IMR-90 (cell line): ENCODE measurements around the gene ATP6V0A4. TPM values are rescaled to one million over a fixed set of nuclear protein-coding genes. Genes with fewer than 3 reads are reported as not detected.
A peak's percentile ranks its signal among the peaks of the same experiment; 100 is the strongest.

Experiments
- ATAC-seq: fragments of 200-7000 bp; cut with Tn5 transposase; 2 replicates; pipeline ENCODE4 v1.9.1; 2020; ENCODE audit warnings: low read depth, mild to moderate bottlenecking, moderate library complexity
- BruUV-seq: library from RNA; stranded (reverse); fragments of 400-500 nt; replicated peaks from 2 replicates; lab custom pipeline; 2021; lab: Mats Ljungman, UMichigan
- CTCF ChIA-PET: fragments of 300-600 bp; formaldehyde crosslinking; extraction: SDS; loops from one replicate; lab custom pipeline; 2021; ENCODE audit warnings: antibody characterized with exemption; lab: Yijun Ruan, JAX
- POLR2A ChIA-PET: fragments of 300-600 bp; sonication (Branson Sonifier 250); formaldehyde crosslinking; loops from one replicate; lab custom pipeline; 2022; ENCODE audit warnings: antibody characterized with exemption; ENCODE audit not compliant: unreplicated experiment; lab: Charles Lee
- DNase-seq: peaks from one replicate; pipeline ENCODE4 v3.0.0; 2013
- H2AFZ ChIP-seq: replicated peaks from 2 replicates; pipeline ENCODE3; 2013; ENCODE audit warnings: low read length, mild to moderate bottlenecking; ENCODE audit not compliant: poor library complexity
- H2AK5ac ChIP-seq: 2 replicates; pipeline ENCODE4 v1.6.1; 2013; ENCODE audit warnings: low read depth, low read length, inconsistent platforms
- H2AK9ac ChIP-seq: replicated peaks from 2 replicates; pipeline ENCODE3; 2013; ENCODE audit warnings: mild to moderate bottlenecking, low read depth, low read length, moderate library complexity; ENCODE audit not compliant: poor library complexity
- H2BK120ac ChIP-seq: 2 replicates; pipeline ENCODE4 v1.6.1; 2013; ENCODE audit warnings: low read depth, low read length, inconsistent platforms
- H2BK15ac ChIP-seq: 3 replicates; pipeline ENCODE4 v1.6.1; 2013; ENCODE audit warnings: low read depth, low read length, inconsistent platforms
- H2BK20ac ChIP-seq: 2 replicates; pipeline ENCODE4 v1.6.1; 2013; ENCODE audit warnings: low read depth, mild to moderate bottlenecking, inconsistent platforms, low read length, moderate library complexity
- H2BK5ac ChIP-seq: 2 replicates; pipeline ENCODE4 v1.6.1; 2013; ENCODE audit warnings: mild to moderate bottlenecking, low read depth, low read length, inconsistent platforms; ENCODE audit not compliant: poor library complexity, severe bottlenecking
- H3K14ac ChIP-seq: replicated peaks from 2 replicates; pipeline ENCODE4 v1.6.1; 2013; ENCODE audit warnings: low read depth, low read length, inconsistent platforms
- H3K18ac ChIP-seq: 2 replicates; pipeline ENCODE4 v1.6.1; 2013; ENCODE audit warnings: low read depth, low read length, control low read depth
- H3K23ac ChIP-seq: 2 replicates; pipeline ENCODE4 v1.6.1; 2013; ENCODE audit warnings: low read depth, low read length, inconsistent platforms
- H3K27ac ChIP-seq: 2 replicates; pipeline ENCODE4 v1.5.1; 2013; ENCODE audit warnings: mild to moderate bottlenecking, control low read depth, low read length; ENCODE audit not compliant: insufficient read depth
- H3K27me3 ChIP-seq: 2 replicates; pipeline ENCODE4 v1.6.1; 2013; ENCODE audit warnings: low read length; ENCODE audit not compliant: control insufficient read depth, insufficient read depth
- H3K36me3 ChIP-seq: 2 replicates; pipeline ENCODE4 v1.6.1; 2013; ENCODE audit warnings: low read length, mixed read lengths; ENCODE audit not compliant: control insufficient read depth, insufficient read depth
- H3K4ac ChIP-seq: 2 replicates; pipeline ENCODE4 v1.6.1; 2013; ENCODE audit warnings: low read depth, low read length, inconsistent platforms
- H3K4me1 ChIP-seq: 2 replicates; pipeline ENCODE4 v1.6.1; 2013; ENCODE audit warnings: low read length, mixed read lengths; ENCODE audit not compliant: control insufficient read depth, insufficient read depth
- H3K4me2 ChIP-seq: 2 replicates; pipeline ENCODE4 v1.6.1; 2013; ENCODE audit warnings: low read depth, mild to moderate bottlenecking, control low read depth, low read length, moderate library complexity
- H3K4me3 ChIP-seq: 2 replicates; pipeline ENCODE4 v1.5.1; 2013; ENCODE audit warnings: low read depth, mild to moderate bottlenecking, control low read depth, low read length, moderate library complexity; ENCODE audit not compliant: insufficient read depth
- H3K56ac ChIP-seq: 2 replicates; pipeline ENCODE4 v1.6.1; 2013; ENCODE audit warnings: low read length, inconsistent platforms; ENCODE audit not compliant: insufficient read depth; ENCODE audit errors: extremely low read depth
- H3K79me1 ChIP-seq, 2 experiments: 2 replicates each; pipeline ENCODE4 v1.6.1; 2013; ENCODE audit warnings: low read length in 2 of 2, inconsistent platforms in 1 of 2, low read depth in 1 of 2
- H3K9ac ChIP-seq: 2 replicates; pipeline ENCODE4 v1.6.1; 2013; ENCODE audit warnings: low read depth, low read length, control low read depth
- H3K9me1 ChIP-seq: 2 replicates; pipeline ENCODE4 v1.6.1; 2013; ENCODE audit warnings: low read length, inconsistent platforms; ENCODE audit not compliant: insufficient read depth
- H3K9me3 ChIP-seq: 2 replicates; pipeline ENCODE4 v1.6.1; 2013; ENCODE audit warnings: low read length; ENCODE audit not compliant: control insufficient read depth, insufficient read depth
- H4K20me1 ChIP-seq: 2 replicates; pipeline ENCODE4 v1.6.1; 2013; ENCODE audit warnings: low read length, inconsistent platforms; ENCODE audit not compliant: insufficient read depth
- H4K5ac ChIP-seq: 2 replicates; pipeline ENCODE4 v1.6.1; 2013; ENCODE audit warnings: mild to moderate bottlenecking, low read depth, low read length, control low read depth
- H4K8ac ChIP-seq, 2 experiments: 2 replicates each; pipeline ENCODE4 v1.6.1; 2013; ENCODE audit warnings: low read depth in 2 of 2, low read length in 2 of 2, control low read depth in 1 of 2, inconsistent platforms in 1 of 2
- H4K91ac ChIP-seq: 2 replicates; pipeline ENCODE4 v1.6.1; 2013; ENCODE audit warnings: low read depth, low read length, inconsistent platforms; ENCODE audit not compliant: insufficient read depth
- FOS ChIP-seq: fragments of 150-350 bp; IDR thresholded peaks from 2 replicates; pipeline ENCODE4 v1.6.1; 2016; ENCODE audit warnings: low read depth, low read length
- MAFK ChIP-seq: IDR thresholded peaks from 2 replicates; pipeline ENCODE4 v1.6.1; 2012; ENCODE audit warnings: low read depth, low read length, improper control_type of control experiment
- WGBS, 2 experiments: methylation state at CpG; one replicate each; pipeline versions ENCODE4 v1.1.5 to v1.1.7; 2013; ENCODE audit warnings: missing lambda C conversion rate in 2 of 2; ENCODE audit not compliant: insufficient read length in 1 of 2; ENCODE audit errors: extremely low coverage in 2 of 2; 5-methylcytosine and 5-hydroxymethylcytosine counted together
- dilution Hi-C: fragments of 300-500 bp; cut with HindIII; formaldehyde crosslinking; loops from one replicate; pipeline ENCODE4 v1.14.3; 2018; ENCODE audit warnings: low sequenced_read_pairs; ENCODE audit not compliant: unreplicated experiment
- in situ Hi-C: fragments of 300-500 bp; cut with MboI; formaldehyde crosslinking; loops from 3 replicates; pipeline ENCODE4 v1.14.3; 2019; ENCODE audit warnings: low sequenced_read_pairs, inconsistent platforms, mixed read lengths
- intact Hi-C: fragments of 100-400 bp; cut with micrococcal nuclease; formaldehyde crosslinking; loops from 2 replicates; pipeline ENCODE4 v1.10.0; 2022
- polyA plus RNA-seq, 3 experiments: library from polyadenylated mRNA; depleted of rRNA; stranded (reverse); fragments of >200 nt; gene quantifications; 2 replicates each; pipeline ENCODE4 v1.2.3, GENCODE V29; 2012; ENCODE audit warnings: low replicate concordance in 1 of 3
- total RNA-seq: library from RNA; depleted of rRNA; stranded (reverse); fragments of >200 nt; gene quantifications from 2 replicates; pipeline ENCODE4 v1.2.3, GENCODE V29; 2012
- TF ChIP-seq, protein P1 (sequence below): fragments of 150-350 bp; IDR thresholded peaks from 2 replicates; pipeline ENCODE4 v1.6.1; 2017; ENCODE audit warnings: mild to moderate bottlenecking, antibody characterized with exemption, low read length, low read depth

Gene ATP6V0A4
- total and polyA plus RNA-seq, 2 of the 4 experiments (the other 2 are of a cell fraction), result 0.05 to 0.18 TPM

DNA sequence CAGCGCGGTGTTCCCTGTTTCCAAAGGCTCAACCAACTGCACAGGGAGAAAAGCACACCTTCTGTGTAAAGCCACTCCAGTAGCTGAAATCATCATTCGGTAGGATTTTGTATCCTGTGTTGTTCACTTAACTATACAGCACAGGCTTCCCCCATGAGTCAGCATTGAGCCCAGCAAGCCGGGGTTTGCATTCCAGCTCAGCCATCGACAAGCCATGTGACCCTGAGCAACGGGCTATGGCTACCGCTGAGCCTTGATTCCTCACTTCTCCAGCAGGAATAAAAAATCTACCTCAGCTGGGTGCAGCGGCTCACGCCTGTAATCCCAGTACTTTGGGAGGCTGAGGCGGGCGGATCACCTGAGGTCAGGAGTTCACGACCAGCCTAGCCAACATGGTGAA, 44.1 kb upstream of the ATP6V0A4 start:
- TF ChIP-seq, protein P1, sequence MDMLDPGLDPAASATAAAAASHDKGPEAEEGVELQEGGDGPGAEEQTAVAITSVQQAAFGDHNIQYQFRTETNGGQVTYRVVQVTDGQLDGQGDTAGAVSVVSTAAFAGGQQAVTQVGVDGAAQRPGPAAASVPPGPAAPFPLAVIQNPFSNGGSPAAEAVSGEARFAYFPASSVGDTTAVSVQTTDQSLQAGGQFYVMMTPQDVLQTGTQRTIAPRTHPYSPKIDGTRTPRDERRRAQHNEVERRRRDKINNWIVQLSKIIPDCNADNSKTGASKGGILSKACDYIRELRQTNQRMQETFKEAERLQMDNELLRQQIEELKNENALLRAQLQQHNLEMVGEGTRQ, result peak; percentile 70
- TF ChIP-seq FOS (no peak), MAFK (peak; percentile 8; the same call in 1 of the 2 replicates)
- Histone ChIP-seq H3K9me1 (0 out of 2 replicates have a peak, but pooled peaks cover 3% of the 10 kb centered on the region), H3K18ac (no peak overlapping the region), H2AFZ (peak overlapping the region; percentile 8), H3K4ac (no peak overlapping the region), H4K91ac (no peak overlapping the region), H2BK5ac (no peak overlapping the region), H3K79me1 (no peaks in the 10 kb centered on the region), H2BK20ac (no peak overlapping the region), H3K4me3 (no peak overlapping the region), H3K23ac (no peak overlapping the region), H3K27me3 (no peaks in the 10 kb centered on the region), H4K5ac (no peak overlapping the region), H3K4me2 (no peak overlapping the region), H4K8ac (no peak overlapping the region), H3K9ac (no peak overlapping the region), H2BK15ac (no peak overlapping the region), H4K20me1 (no peaks in the 10 kb centered on the region), H3K14ac (no peak overlapping the region), H2AK9ac (no peak overlapping the region), H3K27ac (no peak overlapping the region), H3K36me3 (no peaks in the 10 kb centered on the region; the same call in none of the 2 replicates), H3K56ac (no peak overlapping the region), H2AK5ac (no peak overlapping the region), H3K4me1 (0 out of 2 replicates have a peak, but pooled peaks cover 2% of the 10 kb centered on the region), H3K9me3 (no peaks in the 10 kb centered on the region), H2BK120ac (no peak overlapping the region)
- DNase-seq (peak; percentile 72), ATAC-seq (peak; percentile 57)
- CTCF ChIA-PET, result no interaction called here
- 75% methylated on average over 1 of the region's 12 CpGs; no CpG with 5 or more reads in 1 of the 2 experiments for whole genome bisulfite sequencing, 2 experiments
- POLR2A ChIA-PET, result no interaction called here
- in situ Hi-C loops (no loop called here), dilution Hi-C loops (no loop called here), intact Hi-C loops (no loop called here)
- no TSS peak for BruUV-seq
